OCI-LY1 (cell line): ENCODE data around the gene TMEM144.

Experiments
- EZH2 ChIP-seq: fragments of 200-600 bp; sonication (generic), shearing (Covaris generic); IDR thresholded peaks from 2 replicates; pipeline ENCODE4 v1.8.0; 2017; ENCODE audit warnings: borderline replicate concordance, mixed run types, mild to moderate bottlenecking, antibody characterized with exemption, low read length, moderate library complexity, mixed read lengths
- TF ChIP-seq, protein P1 (sequence below): fragments of 200-600 bp; sonication (generic), shearing (Covaris generic); IDR thresholded peaks from 2 replicates; pipeline ENCODE4 v1.5.1; 2017; ENCODE audit warnings: mild to moderate bottlenecking, antibody characterized with exemption, low read length, moderate library complexity, mixed read lengths

DNA sequence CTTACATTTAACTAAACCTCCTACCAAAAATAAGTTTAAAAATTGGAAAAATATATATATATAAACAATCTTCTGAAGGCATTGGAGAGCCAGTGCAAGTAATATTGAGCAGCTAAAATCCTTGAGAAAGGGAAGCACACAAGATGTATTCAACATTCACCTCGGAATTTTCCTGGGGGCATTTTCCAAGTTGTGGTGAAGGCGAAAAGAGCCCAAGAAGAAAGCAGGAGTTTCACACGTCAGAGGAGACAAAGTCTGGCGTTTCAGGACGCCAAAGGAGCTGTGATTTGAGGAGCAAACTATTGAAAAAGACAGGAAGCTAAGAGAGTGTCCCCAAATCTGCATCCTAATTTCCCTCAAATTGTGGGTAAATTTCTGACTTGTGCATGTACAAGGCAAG, 28.4 kb upstream of the TMEM144 start:
- TF ChIP-seq, protein P1, sequence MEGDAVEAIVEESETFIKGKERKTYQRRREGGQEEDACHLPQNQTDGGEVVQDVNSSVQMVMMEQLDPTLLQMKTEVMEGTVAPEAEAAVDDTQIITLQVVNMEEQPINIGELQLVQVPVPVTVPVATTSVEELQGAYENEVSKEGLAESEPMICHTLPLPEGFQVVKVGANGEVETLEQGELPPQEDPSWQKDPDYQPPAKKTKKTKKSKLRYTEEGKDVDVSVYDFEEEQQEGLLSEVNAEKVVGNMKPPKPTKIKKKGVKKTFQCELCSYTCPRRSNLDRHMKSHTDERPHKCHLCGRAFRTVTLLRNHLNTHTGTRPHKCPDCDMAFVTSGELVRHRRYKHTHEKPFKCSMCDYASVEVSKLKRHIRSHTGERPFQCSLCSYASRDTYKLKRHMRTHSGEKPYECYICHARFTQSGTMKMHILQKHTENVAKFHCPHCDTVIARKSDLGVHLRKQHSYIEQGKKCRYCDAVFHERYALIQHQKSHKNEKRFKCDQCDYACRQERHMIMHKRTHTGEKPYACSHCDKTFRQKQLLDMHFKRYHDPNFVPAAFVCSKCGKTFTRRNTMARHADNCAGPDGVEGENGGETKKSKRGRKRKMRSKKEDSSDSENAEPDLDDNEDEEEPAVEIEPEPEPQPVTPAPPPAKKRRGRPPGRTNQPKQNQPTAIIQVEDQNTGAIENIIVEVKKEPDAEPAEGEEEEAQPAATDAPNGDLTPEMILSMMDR = no peak
- no peak for TF ChIP-seq EZH2
